Pancreas (tissue), 10 donors: ENCODE measurements around the gene P3H2. TPM values are rescaled to one million over a fixed set of nuclear protein-coding genes. Genes with fewer than 3 reads are reported as not detected.

ENCODE experiments used
- ATAC-seq, 4 donors: fragments of 200-7000 bp; cut with Tn5 transposase; one replicate each; pipeline versions ENCODE4 v1.8.0 to v1.9.1; 2020; ENCODE audit warnings: mild to moderate bottlenecking in 4 of 4, moderate library complexity in 4 of 4
- DNase-seq, 6 donors: peaks; one replicate each; pipeline ENCODE4 v3.0.0-alpha.2; 2020
- FAIRE-seq: peaks from 2 replicates; lab custom pipeline; 2012; peaks lifted over from hg19 to GRCh38; lab: Jason Lieb, UNC
- H3K27ac ChIP-seq, 4 donors: fragments of 200-600 bp; sonication (generic); 1 replicate in 3 of 4; 2 replicates in 1 of 4; pipeline versions ENCODE4 v1.5.0 to v1.8.0; 2020
- H3K27me3 ChIP-seq, 4 donors: fragments of 200-600 bp; one replicate each; pipeline ENCODE4 v1.8.0; 2021
- H3K36me3 ChIP-seq, 3 donors: fragments of 200-600 bp; sonication (generic) in 1 of 3; one replicate each; pipeline versions ENCODE4 v1.5.0 to v1.8.0; 2020 to 2021
- H3K4me1 ChIP-seq, 3 donors: fragments of 200-600 bp; one replicate each; pipeline ENCODE4 v1.8.0; 2021
- H3K4me3 ChIP-seq, 4 donors: fragments of 200-600 bp; sonication (generic) in 2 of 4; one replicate each; pipeline versions ENCODE4 v1.5.0 to v1.8.0; 2020 to 2021
- H3K9me3 ChIP-seq, 4 donors: fragments of 200-600 bp; one replicate each; pipeline ENCODE4 v1.8.0; 2021
- CTCF ChIP-seq, 4 donors: fragments of 200-600 bp; sonication (generic) in 3 of 4; IDR thresholded peaks; one replicate each; pipeline versions ENCODE4 v1.5.0 to v1.8.0; 2021; ENCODE audit warnings: antibody characterized with exemption in 4 of 4
- WGBS, 2 donors: extraction: QIAGEN DNeasy Blood & Tissue Kit; methylation state at CpG; one replicate each; pipeline ENCODE4 v1.1.7; 2013; 5-methylcytosine and 5-hydroxymethylcytosine counted together
- intact Hi-C, 3 donors: fragments of 100-400 bp; cut with DNase I; formaldehyde crosslinking; loops; one replicate each; pipeline versions ENCODE4 v1.11.1 to v1.14.2; 2022
- polyA plus RNA-seq, 2 donors: library from polyadenylated mRNA; stranded (reverse); fragments of 200-250 nt; gene quantifications; one replicate each; pipeline ENCODE4 v1.2.3, GENCODE V29; 2013
- total RNA-seq, 6 donors: library from RNA; stranded (reverse); fragmentation: NEBNext Ultra II Directional in 4 of 6; extraction: Animal tissue kit (Norgen Biotek cat#: 25700) in 4 of 6; gene quantifications; one replicate each; pipeline versions ENCODE4 v1.2.1 to v1.2.4, GENCODE V29; 2021 to 2023
- donor health status: healthy with polysubstance abuse.
- donor health status: DM: no; HTN: no; CAD: no; lungs with moderate emphysema.
- donor health status: DM: no; HTN: no; CAD: no.
- donor health status: control.
- donor health status: control.
- donor health status: Bipolar disorder and iron deficiency.
- donor health status: DM: yes; HTN: yes; CAD: no.
- donor health status: DM: no; HTN: no; CAD: no.
- donor health status: DM: no; HTN: no; CAD: no.
- donor health status: DM: yes; HTN: yes; CAD: no.

The P3H2 gene
- total and polyA plus RNA-seq, 8 donors = 1.2 to 5.7 (median 4.4) TPM

- TF ChIP-seq CTCF (IDR thresholded peaks at IDR 0.05) = no peak
- FAIRE-seq = no peak
- 60 to 70% methylated on average over 4 of the region's 4 CpGs for WGBS, 2 donors
Measured at GRCh38 chr3:190060192-190060775, 60.4 kb downstream of the P3H2 start.

GRCh38 chr3:190059242-190059590 is 61.5 kb downstream of the P3H2 start:
- Histone ChIP-seq H3K36me3 (no peaks in the 10 kb centered on the region), H3K27me3 (no peaks in the 10 kb centered on the region), H3K4me1 (no peaks in the 10 kb centered on the region), H3K27ac (no peak overlapping the region), H3K9me3 (no peaks in the 10 kb centered on the region), H3K4me3 (no peak overlapping the region)
- 74 to 89% methylated on average over 1 of the region's 1 CpG for WGBS, 2 donors
- ATAC-seq (no peak), FAIRE-seq (no peak), DNase-seq (no peak)
- TF ChIP-seq CTCF (IDR thresholded peaks at IDR 0.05) = no peak
- intact Hi-C loops = no loop called here

More at GRCh38 chr3:190060192-190060775, 60.4 kb downstream of the P3H2 start:
- Histone ChIP-seq H3K27me3 (no peaks in the 10 kb centered on the region), H3K4me1 (no peaks in the 10 kb centered on the region), H3K4me3 (no peak overlapping the region), H3K27ac (no peak overlapping the region), H3K9me3 (no peaks in the 10 kb centered on the region), H3K36me3 (no peaks in the 10 kb centered on the region)
- intact Hi-C loops = no loop called here
- no peak for ATAC-seq
- DNase-seq = no peak

- Histone ChIP-seq H3K27ac (no peak overlapping the region), H3K9me3 (no peaks in the 10 kb centered on the region), H3K27me3 (no peaks in the 10 kb centered on the region), H3K36me3 (no peaks in the 10 kb centered on the region), H3K4me3 (no peak overlapping the region), H3K4me1 (no peaks in the 10 kb centered on the region)
- DNase-seq (no peak), FAIRE-seq (no peak), ATAC-seq (peak in 1 of 4 donors; percentile 20)
- TF ChIP-seq CTCF (IDR thresholded peaks at IDR 0.05) = no peak
- intact Hi-C loops = no loop called here
- WGBS, 2 donors = 53 to 55% methylated on average over 4 of the region's 4 CpGs
Measured at GRCh38 chr3:190058521-190059241, 62.0 kb downstream of the P3H2 start.

GRCh38 chr3:190056742-190057141 is 64.0 kb downstream of the P3H2 start:
- no peaks in the 10 kb centered on the region for H3K36me3 ChIP-seq
- ATAC-seq = no peak
- H3K4me3 ChIP-seq = no peak overlapping the region
- H3K27me3 ChIP-seq = no peaks in the 10 kb centered on the region
- no peak for DNase-seq
- TF ChIP-seq CTCF (IDR thresholded peaks at IDR 0.05) = no peak
- H3K9me3 ChIP-seq = no peaks in the 10 kb centered on the region
- H3K27ac ChIP-seq = no peak overlapping the region
- no peaks in the 10 kb centered on the region for H3K4me1 ChIP-seq
- 68 to 86% methylated on average over 4 of the region's 4 CpGs for WGBS, 2 donors
- intact Hi-C loops = no loop called here
- FAIRE-seq = no peak

GRCh38 chr3:190055773-190056172 is 64.9 kb downstream of the P3H2 start:
- no peak for TF ChIP-seq CTCF (IDR thresholded peaks at IDR 0.05)
- Histone ChIP-seq H3K27ac (no peak overlapping the region), H3K27me3 (no peaks in the 10 kb centered on the region), H3K36me3 (no peaks in the 10 kb centered on the region), H3K4me1 (no peaks in the 10 kb centered on the region), H3K9me3 (no peaks in the 10 kb centered on the region), H3K4me3 (no peak overlapping the region)
- ATAC-seq = no peak
- FAIRE-seq = no peak
- WGBS, 2 donors = 66 to 78% methylated on average over 4 of the region's 4 CpGs
- DNase-seq = no peak
- intact Hi-C loops = no loop called here
